ENCODE results near the gene REG1B. TPM values are rescaled to one million over a fixed set of nuclear protein-coding genes. Genes with fewer than 3 reads are reported as not detected.

REG1B gene
- total RNA-seq, 1 donor from 2014 or later, result not detected

GRCh38 chr2:79116997-79117928 lies 29.5 kb upstream of the REG1B start:
- no peak overlapping the region for H3K4me3 ChIP-seq (ENCODE audit: low read length in 3 of 3)
- H3K27me3 ChIP-seq (ENCODE audit: control insufficient read depth in 3 of 3, insufficient read depth in 3 of 3, low read length in 3 of 3), result no peaks in the 10 kb centered on the region
- no peaks in the 10 kb centered on the region for H3K36me3 ChIP-seq (ENCODE audit: control insufficient read depth in 3 of 3, insufficient read depth in 3 of 3, low read length in 3 of 3)
- H3K4me1 ChIP-seq (ENCODE audit: control insufficient read depth in 3 of 3, insufficient read depth in 3 of 3, low read length in 3 of 3), result no peaks in the 10 kb centered on the region
- H3K9ac ChIP-seq (ENCODE audit: low read depth in 1 of 3, low read length in 3 of 3), result no peak overlapping the region
- H3K27ac ChIP-seq (ENCODE audit: low read depth, low read length), result no peak overlapping the region
- no peaks in the 10 kb centered on the region for H3K9me3 ChIP-seq (ENCODE audit: control insufficient read depth in 3 of 3, low read length in 3 of 3)

GRCh38 chr2:79114797-79115494 lies 27.2 kb upstream of the REG1B start:
- no peak overlapping the region for H3K9ac ChIP-seq (ENCODE audit: low read depth in 1 of 3, low read length in 3 of 3)
- H3K27me3 ChIP-seq (ENCODE audit: control insufficient read depth in 3 of 3, insufficient read depth in 3 of 3, low read length in 3 of 3), result no peaks in the 10 kb centered on the region
- no peaks in the 10 kb centered on the region for H3K9me3 ChIP-seq (ENCODE audit: control insufficient read depth in 3 of 3, low read length in 3 of 3)
- H3K4me3 ChIP-seq (ENCODE audit: low read length in 3 of 3), result no peak overlapping the region
- no peak overlapping the region for H3K27ac ChIP-seq (ENCODE audit: low read depth, low read length)
- H3K36me3 ChIP-seq (ENCODE audit: control insufficient read depth in 3 of 3, insufficient read depth in 3 of 3, low read length in 3 of 3), result no peaks in the 10 kb centered on the region
- no peaks in the 10 kb centered on the region for H3K4me1 ChIP-seq (ENCODE audit: control insufficient read depth in 3 of 3, insufficient read depth in 3 of 3, low read length in 3 of 3)

GRCh38 chr2:79112269-79112668 lies 24.5 kb upstream of the REG1B start:
- no peaks in the 10 kb centered on the region for H3K9me3 ChIP-seq (ENCODE audit: control insufficient read depth in 3 of 3, low read length in 3 of 3)
- no peak overlapping the region for H3K4me3 ChIP-seq (ENCODE audit: low read length in 3 of 3)
- no peak overlapping the region for H3K9ac ChIP-seq (ENCODE audit: low read depth in 1 of 3, low read length in 3 of 3)
- no peaks in the 10 kb centered on the region for H3K4me1 ChIP-seq (ENCODE audit: control insufficient read depth in 3 of 3, insufficient read depth in 3 of 3, low read length in 3 of 3)
- H3K36me3 ChIP-seq (ENCODE audit: control insufficient read depth in 3 of 3, insufficient read depth in 3 of 3, low read length in 3 of 3), result no peaks in the 10 kb centered on the region
- no peaks in the 10 kb centered on the region for H3K27me3 ChIP-seq (ENCODE audit: control insufficient read depth in 3 of 3, insufficient read depth in 3 of 3, low read length in 3 of 3)
- H3K27ac ChIP-seq (ENCODE audit: low read depth, low read length), result no peak overlapping the region

- Histone ChIP-seq H3K4me1 (ENCODE audit: control insufficient read depth in 3 of 3, insufficient read depth in 3 of 3, low read length in 3 of 3) (no peaks in the 10 kb centered on the region), H3K9me3 (ENCODE audit: control insufficient read depth in 3 of 3, low read length in 3 of 3) (peaks cover 0 to 2% (median 0%) of the 10 kb centered on the region in 3 donors), H3K27me3 (ENCODE audit: control insufficient read depth in 3 of 3, insufficient read depth in 3 of 3, low read length in 3 of 3) (no peaks in the 10 kb centered on the region), H3K4me3 (ENCODE audit: low read length in 3 of 3) (no peak overlapping the region), H3K36me3 (ENCODE audit: control insufficient read depth in 3 of 3, insufficient read depth in 3 of 3, low read length in 3 of 3) (no peaks in the 10 kb centered on the region), H3K27ac (ENCODE audit: low read depth, low read length) (no peak overlapping the region), H3K9ac (ENCODE audit: low read depth in 1 of 3, low read length in 3 of 3) (no peak overlapping the region)
Observed at GRCh38 chr2:79105259-79105658, 17.5 kb upstream of the REG1B start.

GRCh38 chr2:79103214-79103613 lies 15.4 kb upstream of the REG1B start:
- Histone ChIP-seq H3K27ac (ENCODE audit: low read depth, low read length) (no peak overlapping the region), H3K9ac (ENCODE audit: low read depth in 1 of 3, low read length in 3 of 3) (no peak overlapping the region), H3K4me1 (ENCODE audit: control insufficient read depth in 3 of 3, insufficient read depth in 3 of 3, low read length in 3 of 3) (no peaks in the 10 kb centered on the region), H3K27me3 (ENCODE audit: control insufficient read depth in 3 of 3, insufficient read depth in 3 of 3, low read length in 3 of 3) (no peaks in the 10 kb centered on the region), H3K4me3 (ENCODE audit: low read length in 3 of 3) (no peak overlapping the region), H3K36me3 (ENCODE audit: control insufficient read depth in 3 of 3, insufficient read depth in 3 of 3, low read length in 3 of 3) (no peaks in the 10 kb centered on the region), H3K9me3 (ENCODE audit: control insufficient read depth in 3 of 3, low read length in 3 of 3) (peaks cover 0 to 2% (median 0%) of the 10 kb centered on the region in 3 donors)

GRCh38 chr2:79101024-79101423 lies 13.2 kb upstream of the REG1B start:
- Histone ChIP-seq H3K36me3 (ENCODE audit: control insufficient read depth in 3 of 3, insufficient read depth in 3 of 3, low read length in 3 of 3) (no peaks in the 10 kb centered on the region), H3K27me3 (ENCODE audit: control insufficient read depth in 3 of 3, insufficient read depth in 3 of 3, low read length in 3 of 3) (no peaks in the 10 kb centered on the region), H3K9ac (ENCODE audit: low read depth in 1 of 3, low read length in 3 of 3) (no peak overlapping the region), H3K4me1 (ENCODE audit: control insufficient read depth in 3 of 3, insufficient read depth in 3 of 3, low read length in 3 of 3) (no peaks in the 10 kb centered on the region), H3K9me3 (ENCODE audit: control insufficient read depth in 3 of 3, low read length in 3 of 3) (peaks cover 0 to 2% (median 0%) of the 10 kb centered on the region in 3 donors), H3K4me3 (ENCODE audit: low read length in 3 of 3) (no peak overlapping the region), H3K27ac (ENCODE audit: low read depth, low read length) (no peak overlapping the region)

- Histone ChIP-seq H3K9me3 (ENCODE audit: control insufficient read depth in 3 of 3, low read length in 3 of 3) (peaks cover 0 to 2% (median 0%) of the 10 kb centered on the region in 3 donors), H3K27ac (ENCODE audit: low read depth, low read length) (no peak overlapping the region), H3K27me3 (ENCODE audit: control insufficient read depth in 3 of 3, insufficient read depth in 3 of 3, low read length in 3 of 3) (no peaks in the 10 kb centered on the region), H3K9ac (ENCODE audit: low read depth in 1 of 3, low read length in 3 of 3) (no peak overlapping the region), H3K4me3 (ENCODE audit: low read length in 3 of 3) (no peak overlapping the region), H3K4me1 (ENCODE audit: control insufficient read depth in 3 of 3, insufficient read depth in 3 of 3, low read length in 3 of 3) (no peaks in the 10 kb centered on the region), H3K36me3 (ENCODE audit: control insufficient read depth in 3 of 3, insufficient read depth in 3 of 3, low read length in 3 of 3) (no peaks in the 10 kb centered on the region)
Observed at GRCh38 chr2:79100285-79100684, 12.5 kb upstream of the REG1B start.

- Histone ChIP-seq H3K36me3 (ENCODE audit: control insufficient read depth in 3 of 3, insufficient read depth in 3 of 3, low read length in 3 of 3) (no peaks in the 10 kb centered on the region), H3K9me3 (ENCODE audit: control insufficient read depth in 3 of 3, low read length in 3 of 3) (peaks cover 0 to 2% (median 0%) of the 10 kb centered on the region in 3 donors), H3K27ac (ENCODE audit: low read depth, low read length) (no peak overlapping the region), H3K4me1 (ENCODE audit: control insufficient read depth in 3 of 3, insufficient read depth in 3 of 3, low read length in 3 of 3) (no peaks in the 10 kb centered on the region), H3K4me3 (ENCODE audit: low read length in 3 of 3) (no peak overlapping the region), H3K9ac (ENCODE audit: low read depth in 1 of 3, low read length in 3 of 3) (no peak overlapping the region), H3K27me3 (ENCODE audit: control insufficient read depth in 3 of 3, insufficient read depth in 3 of 3, low read length in 3 of 3) (no peaks in the 10 kb centered on the region)
Observed at GRCh38 chr2:79099140-79099686, 11.4 kb upstream of the REG1B start.

GRCh38 chr2:79097843-79098242 lies 10.1 kb upstream of the REG1B start:
- H3K9ac ChIP-seq (ENCODE audit: low read depth in 1 of 3, low read length in 3 of 3), result no peak overlapping the region
- no peaks in the 10 kb centered on the region for H3K4me1 ChIP-seq (ENCODE audit: control insufficient read depth in 3 of 3, insufficient read depth in 3 of 3, low read length in 3 of 3)
- H3K9me3 ChIP-seq (ENCODE audit: control insufficient read depth in 3 of 3, low read length in 3 of 3), result peaks cover 0 to 2% (median 0%) of the 10 kb centered on the region in 3 donors
- H3K36me3 ChIP-seq (ENCODE audit: control insufficient read depth in 3 of 3, insufficient read depth in 3 of 3, low read length in 3 of 3), result no peaks in the 10 kb centered on the region
- H3K4me3 ChIP-seq (ENCODE audit: low read length in 3 of 3), result no peak overlapping the region
- no peaks in the 10 kb centered on the region for H3K27me3 ChIP-seq (ENCODE audit: control insufficient read depth in 3 of 3, insufficient read depth in 3 of 3, low read length in 3 of 3)
- H3K27ac ChIP-seq (ENCODE audit: low read depth, low read length), result no peak overlapping the region

- H3K4me1 ChIP-seq (ENCODE audit: control insufficient read depth in 3 of 3, insufficient read depth in 3 of 3, low read length in 3 of 3), result no peaks in the 10 kb centered on the region
- H3K4me3 ChIP-seq (ENCODE audit: low read length in 3 of 3), result no peak overlapping the region
- H3K36me3 ChIP-seq (ENCODE audit: control insufficient read depth in 3 of 3, insufficient read depth in 3 of 3, low read length in 3 of 3), result no peaks in the 10 kb centered on the region
- H3K9me3 ChIP-seq (ENCODE audit: control insufficient read depth in 3 of 3, low read length in 3 of 3), result no peaks in the 10 kb centered on the region
- H3K9ac ChIP-seq (ENCODE audit: low read depth in 1 of 3, low read length in 3 of 3), result no peak overlapping the region
- no peaks in the 10 kb centered on the region for H3K27me3 ChIP-seq (ENCODE audit: control insufficient read depth in 3 of 3, insufficient read depth in 3 of 3, low read length in 3 of 3)
- H3K27ac ChIP-seq (ENCODE audit: low read depth, low read length), result no peak overlapping the region
Observed at GRCh38 chr2:79090693-79091092, 2.9 kb upstream of the REG1B start.
